Measurements from ENCODE around the gene PRDM2.

PRDM2 gene

DNA sequence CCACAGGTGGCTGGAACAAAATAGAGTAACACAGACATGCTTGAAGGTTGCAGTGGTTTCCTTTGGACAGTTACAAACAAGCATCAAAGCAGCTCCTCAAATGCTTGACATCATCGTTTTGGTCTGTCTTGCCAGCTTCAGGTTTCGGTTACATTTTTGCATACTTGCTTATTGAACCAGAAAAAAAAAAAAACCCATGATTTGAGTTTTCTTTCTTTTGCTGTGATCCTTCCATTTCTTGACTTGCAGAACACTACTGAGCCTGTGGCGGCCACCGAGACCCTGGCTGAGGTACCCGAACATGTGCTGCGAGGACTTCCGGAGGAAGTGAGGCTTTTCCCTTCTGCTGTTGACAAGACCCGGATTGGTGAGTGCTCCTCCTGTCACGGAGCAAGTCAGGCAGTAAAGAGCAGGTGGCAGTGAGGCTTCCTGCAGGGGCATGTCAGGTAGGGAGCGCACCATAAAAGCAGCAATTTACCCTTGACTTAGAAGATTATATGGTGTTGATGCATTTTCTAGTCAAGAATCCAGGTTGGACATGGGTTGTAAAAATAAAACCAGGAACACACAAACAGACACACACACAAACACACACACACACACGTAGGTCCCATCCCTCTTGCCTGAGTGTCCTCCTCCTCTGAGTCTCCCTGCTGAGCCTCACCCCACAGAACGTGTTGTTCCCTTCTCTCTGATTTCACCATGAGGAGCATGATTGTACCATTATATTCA lies 30.9 kb downstream of the PRDM2 start:
- Histone ChIP-seq H3K9me3 (no peaks in the 10 kb centered on the region), H3K36me3 (replicated peaks) (no peaks in the 10 kb centered on the region), H3K4me1 (no peaks in the 10 kb centered on the region), H3K27me3 (ENCODE audit: low read depth) (no peaks in the 10 kb centered on the region), H3K4me3 (no peak overlapping the region)
- no peak for DNase-seq (ENCODE audit: low spot score in 2 of 2)
- in situ Hi-C loops (cut with MboI; ENCODE audit: low sequenced_read_pairs): no loop called here

DNA sequence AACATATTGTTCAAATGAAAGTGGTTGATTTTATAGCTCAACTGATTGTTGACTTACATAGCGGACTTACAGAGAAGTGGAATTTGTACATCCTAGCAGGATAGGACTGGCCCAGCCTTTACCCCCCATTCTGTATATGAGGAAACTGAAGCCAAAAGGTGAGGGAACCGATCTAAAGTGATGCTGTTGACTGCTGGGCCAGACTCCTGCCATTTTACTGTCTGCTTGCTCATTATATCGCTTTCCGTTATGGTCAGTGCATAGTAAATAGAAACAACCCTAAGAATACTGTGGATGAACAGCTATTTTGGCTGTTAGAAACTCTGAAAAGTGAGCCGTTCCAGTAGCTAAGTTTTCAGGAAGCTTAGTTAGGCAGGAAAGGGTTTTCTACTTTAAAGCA lies 31.9 kb downstream of the PRDM2 start:
- Histone ChIP-seq H3K4me1 (no peaks in the 10 kb centered on the region), H3K4me3 (no peak overlapping the region), H3K27me3 (ENCODE audit: low read depth) (no peaks in the 10 kb centered on the region), H3K36me3 (replicated peaks) (no peaks in the 10 kb centered on the region), H3K9me3 (no peaks in the 10 kb centered on the region)
- in situ Hi-C loops (cut with MboI; ENCODE audit: low sequenced_read_pairs): no loop called here
- no peak for DNase-seq (ENCODE audit: low spot score in 2 of 2)

DNA sequence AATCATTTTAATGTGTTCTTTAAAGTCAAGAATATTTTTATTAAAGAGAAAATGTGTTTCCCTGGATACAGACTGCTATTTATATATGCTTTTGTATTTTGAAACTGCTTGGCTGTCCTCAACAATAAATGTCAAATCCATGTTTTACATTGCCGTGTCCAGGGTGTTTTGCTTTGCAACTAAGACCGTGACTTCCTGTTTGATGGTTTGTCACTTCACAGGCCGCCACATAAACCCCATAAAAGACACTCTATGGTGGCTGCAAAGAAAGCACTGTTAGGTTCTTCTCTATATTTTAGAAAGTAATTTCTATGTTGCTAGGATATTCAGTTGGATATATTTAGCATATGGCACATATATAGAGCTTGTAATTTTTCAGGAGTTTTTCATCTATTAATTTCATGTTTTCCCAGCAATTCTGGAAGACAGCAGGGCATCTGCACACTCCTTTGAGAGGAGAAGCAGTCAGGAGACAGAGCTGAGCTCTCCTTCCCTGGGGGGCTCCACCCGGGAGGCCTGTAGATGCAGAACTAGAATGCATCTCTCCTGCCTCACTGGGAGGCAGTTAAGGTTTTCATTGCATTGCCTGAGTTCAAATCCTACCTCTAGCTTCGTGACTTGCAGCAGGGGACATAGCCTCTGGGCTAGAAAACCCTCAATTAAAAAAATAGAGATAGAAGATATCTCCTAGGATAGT lies 33.1 kb downstream of the PRDM2 start:
- Histone ChIP-seq H3K4me3 (no peak overlapping the region), H3K27me3 (ENCODE audit: low read depth) (no peaks in the 10 kb centered on the region), H3K36me3 (replicated peaks) (no peaks in the 10 kb centered on the region), H3K9me3 (no peaks in the 10 kb centered on the region), H3K4me1 (no peaks in the 10 kb centered on the region; the same call in 1 of the 2 replicates)
- in situ Hi-C loops (cut with MboI; ENCODE audit: low sequenced_read_pairs): no loop called here
- DNase-seq (ENCODE audit: low spot score in 2 of 2): no peak

DNA sequence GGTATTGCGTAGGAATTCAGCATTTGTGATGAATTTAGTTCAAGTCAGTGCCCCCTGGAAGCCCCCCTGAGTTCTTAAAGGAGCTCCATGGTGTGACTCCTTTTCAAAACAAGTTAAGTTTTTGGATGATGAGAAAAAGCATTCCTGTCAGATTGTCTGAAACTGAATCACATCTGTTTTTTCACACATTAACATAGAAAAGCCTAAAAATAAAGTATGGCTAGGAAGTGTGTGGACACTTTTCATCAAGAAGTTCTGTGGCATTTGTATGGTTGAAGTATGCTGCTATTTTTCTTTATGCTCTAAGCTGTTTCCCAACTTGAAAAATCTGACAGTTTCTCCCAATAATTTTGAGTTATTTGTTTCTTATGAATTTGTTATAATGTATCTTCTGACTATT lies 33.7 kb downstream of the PRDM2 start:
- no peaks in the 10 kb centered on the region for H3K36me3 ChIP-seq (replicated peaks)
- no peaks in the 10 kb centered on the region for H3K9me3 ChIP-seq
- no peak for DNase-seq (ENCODE audit: low spot score in 2 of 2)
- no peaks in the 10 kb centered on the region for H3K27me3 ChIP-seq (ENCODE audit: low read depth)
- H3K4me1 ChIP-seq: no peaks in the 10 kb centered on the region; the same call in 1 of the 2 replicates
- H3K4me3 ChIP-seq: no peak overlapping the region
- in situ Hi-C loops (cut with MboI; ENCODE audit: low sequenced_read_pairs): no loop called here

DNA sequence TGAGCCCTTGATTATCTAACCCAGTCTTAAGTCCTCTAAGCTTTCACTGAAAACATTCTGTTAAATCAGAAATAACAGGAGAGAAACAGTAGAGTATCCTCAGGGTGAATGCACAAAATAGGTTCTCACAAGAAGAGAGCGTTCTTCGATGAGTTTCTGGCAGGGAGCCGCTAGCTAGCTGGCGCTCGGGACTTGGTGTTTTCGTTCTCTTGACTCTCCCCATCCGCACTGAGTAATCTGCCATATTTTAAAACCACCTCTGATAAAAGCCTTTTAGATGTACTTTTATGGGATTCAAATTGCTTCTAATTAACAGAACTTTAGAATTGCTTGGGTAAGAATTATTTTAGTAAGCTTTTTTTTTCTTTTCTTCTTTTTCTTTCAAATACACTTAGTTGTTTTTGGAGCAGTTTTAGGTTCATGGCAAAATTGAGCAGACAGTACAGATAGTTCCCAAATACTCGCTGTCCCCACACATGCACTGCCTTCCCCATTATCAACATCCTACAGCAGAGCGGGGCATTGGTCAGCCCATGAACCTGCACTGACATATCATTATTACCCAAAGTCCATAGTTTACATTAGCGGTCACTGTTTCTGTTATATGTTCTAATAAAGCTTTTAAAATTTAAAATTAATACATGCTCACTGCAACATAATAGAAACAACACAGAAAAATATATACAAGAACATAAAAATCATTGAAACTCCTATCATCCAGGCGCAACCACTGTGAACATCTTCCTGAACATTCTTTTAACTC lies 35.4 kb downstream of the PRDM2 start:
- in situ Hi-C loops (cut with MboI; ENCODE audit: low sequenced_read_pairs): no loop called here
- H3K4me1 ChIP-seq: no peaks in the 10 kb centered on the region; the same call in 1 of the 2 replicates
- H3K27me3 ChIP-seq (ENCODE audit: low read depth): no peaks in the 10 kb centered on the region
- no peaks in the 10 kb centered on the region for H3K9me3 ChIP-seq
- no peaks in the 10 kb centered on the region for H3K36me3 ChIP-seq (replicated peaks)
- no peak overlapping the region for H3K4me3 ChIP-seq
- no peak for DNase-seq (ENCODE audit: low spot score in 2 of 2)

DNA sequence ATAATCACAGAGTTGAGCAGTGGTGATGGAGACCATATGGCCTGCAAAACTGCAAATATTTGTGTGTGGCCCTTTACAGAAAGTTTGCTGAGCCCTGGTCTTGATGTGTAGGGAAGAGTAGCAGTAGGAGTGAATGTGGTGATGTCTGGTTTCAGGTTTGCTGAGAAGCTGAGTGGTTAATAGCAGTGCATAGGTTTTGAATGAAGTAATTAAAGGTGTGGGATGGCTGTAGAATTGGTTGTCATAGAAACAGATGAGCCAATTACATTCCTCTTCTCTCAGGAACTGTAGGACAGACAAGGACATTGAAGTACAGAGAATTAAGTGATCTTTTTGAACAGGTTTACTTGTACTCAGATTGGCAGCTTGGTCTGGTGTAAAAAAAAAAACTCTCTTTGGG lies 37.4 kb downstream of the PRDM2 start:
- in situ Hi-C loops (cut with MboI; ENCODE audit: low sequenced_read_pairs): no loop called here
- Histone ChIP-seq H3K4me3 (no peak overlapping the region), H3K36me3 (replicated peaks) (no peaks in the 10 kb centered on the region; the same call in 1 of the 2 replicates), H3K27me3 (ENCODE audit: low read depth) (no peaks in the 10 kb centered on the region), H3K9me3 (no peaks in the 10 kb centered on the region), H3K4me1 (no peaks in the 10 kb centered on the region; the same call in 1 of the 2 replicates)
- DNase-seq (ENCODE audit: low spot score in 2 of 2): no peak

DNA sequence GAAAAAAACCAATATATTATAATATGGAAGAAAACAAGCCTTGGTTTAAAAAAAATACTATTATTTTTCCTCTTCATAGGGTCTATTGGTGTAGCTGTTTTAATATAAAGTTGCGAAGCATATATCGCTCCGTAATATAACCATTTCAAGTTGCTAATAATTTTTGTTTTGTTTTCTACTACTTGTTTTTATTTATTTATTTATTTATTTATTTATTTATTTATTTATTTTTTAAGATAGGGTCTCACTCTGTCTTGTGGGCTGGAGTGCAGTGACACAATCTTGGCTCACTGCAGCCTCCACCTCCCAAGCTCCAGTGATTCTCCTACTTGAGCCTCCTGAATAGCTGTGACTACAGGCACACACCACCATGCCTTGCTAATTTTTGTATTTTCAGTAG lies 46.4 kb downstream of the PRDM2 start:
- no peaks in the 10 kb centered on the region for H3K27me3 ChIP-seq (ENCODE audit: low read depth)
- H3K4me3 ChIP-seq: no peak overlapping the region
- peaks cover 3% of the 10 kb centered on the region; the same call in 1 of the 2 replicates for H3K36me3 ChIP-seq (replicated peaks)
- in situ Hi-C loops (cut with MboI; ENCODE audit: low sequenced_read_pairs): no loop called here
- no peak for DNase-seq (ENCODE audit: low spot score in 2 of 2)
- H3K4me1 ChIP-seq: peaks cover 10% of the 10 kb centered on the region
- H3K9me3 ChIP-seq: no peaks in the 10 kb centered on the region

DNA sequence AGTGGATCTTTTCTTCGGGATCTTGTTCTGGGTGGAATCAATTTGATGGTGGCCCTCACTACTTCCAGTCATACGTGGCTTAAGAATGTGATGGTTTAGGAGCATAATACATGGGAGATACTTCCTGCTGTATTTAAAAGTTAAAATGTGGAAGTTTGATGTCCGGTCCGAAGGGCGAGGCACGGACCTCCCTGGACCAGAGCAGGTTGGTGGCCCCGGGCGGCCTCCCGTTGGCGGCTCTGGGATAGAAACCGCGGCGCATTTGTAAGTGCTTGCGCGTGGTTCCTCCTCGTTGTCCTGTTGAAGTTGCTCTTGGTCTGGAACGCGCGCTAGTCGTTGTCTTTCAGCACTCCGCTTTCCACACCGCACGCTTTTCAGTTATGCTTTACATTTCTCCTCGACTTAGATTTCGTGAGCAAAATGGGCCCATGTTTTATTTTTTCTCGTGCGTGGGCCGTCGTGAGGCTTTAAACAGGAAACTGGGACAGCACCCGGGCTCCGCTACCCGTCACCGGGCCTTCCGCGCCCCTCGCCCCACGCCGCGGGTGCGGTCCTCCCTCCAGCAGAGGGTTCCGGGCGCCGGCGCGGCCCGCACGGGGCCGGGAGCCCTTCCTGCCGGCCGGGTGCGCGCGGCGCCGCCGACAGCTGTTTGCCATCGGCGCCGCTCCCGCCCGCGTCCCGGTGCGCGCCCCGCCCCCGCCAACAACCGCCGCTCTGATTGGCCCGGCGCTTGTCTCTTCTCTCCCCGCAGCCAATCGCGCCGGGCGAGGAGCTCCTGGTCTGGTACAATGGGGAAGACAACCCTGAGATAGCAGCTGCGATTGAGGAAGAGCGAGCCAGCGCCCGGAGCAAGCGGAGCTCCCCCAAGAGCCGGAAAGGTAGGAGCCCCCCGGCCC lies 48.9 kb downstream of the PRDM2 start:
- peak; percentile 87 to 95 for DNase-seq (ENCODE audit: low spot score in 2 of 2)
- in situ Hi-C loops (cut with MboI; ENCODE audit: low sequenced_read_pairs): no loop called here
- Histone ChIP-seq H3K36me3 (replicated peaks) (peaks cover 12% of the 10 kb centered on the region; the same call in 1 of the 2 replicates), H3K4me3 (peak overlapping the region; percentile 62), H3K27me3 (ENCODE audit: low read depth) (no peaks in the 10 kb centered on the region), H3K4me1 (peaks cover 15% of the 10 kb centered on the region), H3K9me3 (no peaks in the 10 kb centered on the region)

DNA sequence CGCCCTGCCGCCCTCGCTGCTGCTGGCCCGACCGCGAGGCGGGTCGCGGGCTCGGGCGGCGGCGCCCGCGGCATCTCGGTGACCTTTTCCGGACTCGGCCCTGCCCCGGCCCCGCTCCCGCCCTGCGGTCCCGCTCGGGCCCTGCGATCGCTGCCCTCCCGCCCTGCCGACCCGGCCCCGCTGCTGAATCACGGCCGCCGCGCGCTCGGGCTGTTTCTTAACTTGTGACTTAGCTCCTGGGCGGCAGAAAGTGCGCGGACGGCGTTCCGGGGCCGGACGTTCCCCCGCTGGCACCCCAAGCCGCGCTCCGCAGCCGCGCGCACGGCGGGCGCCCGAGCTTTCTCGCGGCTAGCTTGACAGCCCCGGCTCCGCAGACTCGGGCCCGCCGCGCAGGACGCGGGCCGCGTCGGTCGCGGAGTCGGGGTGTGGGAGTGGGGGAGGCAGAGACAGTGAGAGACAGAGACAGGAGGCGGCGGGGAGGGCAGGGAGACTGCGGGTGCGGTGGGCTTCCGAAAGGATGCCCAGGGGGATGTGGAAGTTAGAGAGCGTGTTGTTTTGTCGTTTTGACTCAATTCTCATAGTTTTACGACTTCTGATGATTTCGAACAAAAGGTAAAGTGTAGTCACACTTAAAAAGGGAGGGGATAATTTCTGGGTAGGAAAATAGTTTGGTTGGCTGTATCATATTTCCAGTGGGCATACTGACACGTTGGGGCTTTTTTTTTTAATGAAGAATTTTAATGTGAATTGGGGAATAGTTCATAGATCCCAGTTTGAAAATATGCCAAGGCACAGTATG lies 49.8 kb downstream of the PRDM2 start:
- peak; percentile 18 to 53 for DNase-seq (ENCODE audit: low spot score in 2 of 2)
- H3K4me1 ChIP-seq: peaks cover 15% of the 10 kb centered on the region
- in situ Hi-C loops (cut with MboI; ENCODE audit: low sequenced_read_pairs): no loop called here
- H3K9me3 ChIP-seq: no peaks in the 10 kb centered on the region
- no peaks in the 10 kb centered on the region for H3K27me3 ChIP-seq (ENCODE audit: low read depth)
- peaks cover 12% of the 10 kb centered on the region; the same call in 1 of the 2 replicates for H3K36me3 ChIP-seq (replicated peaks)
- peak overlapping the region; percentile 62 for H3K4me3 ChIP-seq

DNA sequence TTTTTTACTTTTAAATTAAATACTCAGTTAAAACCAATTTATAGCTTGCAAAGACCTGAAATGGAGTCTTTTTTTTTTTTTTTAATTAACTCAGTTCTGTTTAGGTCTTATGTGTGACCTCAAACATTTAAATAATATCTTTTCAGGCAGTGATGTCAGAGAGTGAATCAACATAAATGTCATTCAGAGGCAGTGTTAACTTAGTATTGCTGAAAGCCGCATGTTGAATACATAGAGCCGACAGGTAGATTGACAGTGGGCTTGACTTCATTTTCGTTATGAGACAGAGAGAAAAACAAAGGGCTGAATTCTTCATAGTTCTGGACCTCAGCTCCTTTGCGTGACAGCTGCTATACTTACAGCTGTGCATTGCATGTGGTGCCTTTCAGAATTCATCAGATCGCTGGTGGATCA lies 51.5 kb downstream of the PRDM2 start:
- no peak for DNase-seq (ENCODE audit: low spot score in 2 of 2)
- no peak overlapping the region; the same call in 1 of the 2 replicates for H3K4me3 ChIP-seq
- in situ Hi-C loops (cut with MboI; ENCODE audit: low sequenced_read_pairs): no loop called here
- H3K9me3 ChIP-seq: no peaks in the 10 kb centered on the region
- H3K27me3 ChIP-seq (ENCODE audit: low read depth): no peaks in the 10 kb centered on the region
- peaks cover 18% of the 10 kb centered on the region for H3K4me1 ChIP-seq
- peaks cover 12% of the 10 kb centered on the region; the same call in 1 of the 2 replicates for H3K36me3 ChIP-seq (replicated peaks)

DNA sequence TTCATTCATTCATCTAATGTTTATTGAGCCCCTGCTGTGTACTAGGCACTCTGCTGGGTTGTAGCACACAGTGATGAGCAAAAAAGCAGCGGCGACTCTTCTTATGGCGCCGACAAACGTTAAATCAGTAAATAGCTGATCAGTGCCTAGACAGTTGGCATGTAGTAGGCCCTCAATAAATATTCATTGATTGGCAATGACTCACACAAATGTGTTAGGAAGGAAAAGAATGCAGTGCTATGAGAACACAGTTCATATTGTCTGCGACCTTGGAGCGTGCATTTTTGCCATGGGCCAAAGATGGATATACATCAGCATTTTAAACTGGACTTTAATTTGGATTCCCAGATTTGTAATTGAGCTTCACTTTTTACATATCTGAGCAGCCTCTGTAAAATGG lies 52.0 kb downstream of the PRDM2 start:
- Histone ChIP-seq H3K36me3 (replicated peaks) (peaks cover 12% of the 10 kb centered on the region; the same call in 1 of the 2 replicates), H3K4me3 (no peak overlapping the region), H3K27me3 (ENCODE audit: low read depth) (no peaks in the 10 kb centered on the region), H3K9me3 (no peaks in the 10 kb centered on the region), H3K4me1 (peaks cover 23% of the 10 kb centered on the region)
- no peak for DNase-seq (ENCODE audit: low spot score in 2 of 2)
- in situ Hi-C loops (cut with MboI; ENCODE audit: low sequenced_read_pairs): no loop called here

DNA sequence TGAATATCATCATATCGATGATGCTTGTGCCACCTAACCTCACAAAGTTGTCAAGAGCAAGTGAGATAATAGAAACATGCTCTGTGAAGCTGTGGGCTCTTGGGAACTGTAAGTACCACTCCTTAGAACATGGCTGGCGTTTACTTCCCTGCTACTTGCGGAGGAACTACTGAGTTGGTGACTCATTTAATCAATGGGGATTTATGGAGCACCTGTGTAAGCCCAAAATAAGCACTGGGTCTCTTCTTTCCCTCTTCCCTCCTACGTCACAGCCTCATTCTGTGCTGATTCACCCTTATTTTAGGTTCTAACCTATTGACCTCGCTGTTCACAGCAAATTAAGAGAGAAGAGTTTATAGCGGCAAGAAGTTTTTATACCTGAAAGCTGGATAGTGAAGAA lies 52.9 kb downstream of the PRDM2 start:
- no peak for DNase-seq (ENCODE audit: low spot score in 2 of 2)
- Histone ChIP-seq H3K9me3 (no peaks in the 10 kb centered on the region), H3K4me1 (peaks cover 28% of the 10 kb centered on the region), H3K4me3 (no peak overlapping the region), H3K27me3 (ENCODE audit: low read depth) (no peaks in the 10 kb centered on the region), H3K36me3 (replicated peaks) (peaks cover 12% of the 10 kb centered on the region; the same call in 1 of the 2 replicates)
- in situ Hi-C loops (cut with MboI; ENCODE audit: low sequenced_read_pairs): no loop called here
